ENCODE results near the gene CHRDL2.

The CHRDL2 gene

DNA sequence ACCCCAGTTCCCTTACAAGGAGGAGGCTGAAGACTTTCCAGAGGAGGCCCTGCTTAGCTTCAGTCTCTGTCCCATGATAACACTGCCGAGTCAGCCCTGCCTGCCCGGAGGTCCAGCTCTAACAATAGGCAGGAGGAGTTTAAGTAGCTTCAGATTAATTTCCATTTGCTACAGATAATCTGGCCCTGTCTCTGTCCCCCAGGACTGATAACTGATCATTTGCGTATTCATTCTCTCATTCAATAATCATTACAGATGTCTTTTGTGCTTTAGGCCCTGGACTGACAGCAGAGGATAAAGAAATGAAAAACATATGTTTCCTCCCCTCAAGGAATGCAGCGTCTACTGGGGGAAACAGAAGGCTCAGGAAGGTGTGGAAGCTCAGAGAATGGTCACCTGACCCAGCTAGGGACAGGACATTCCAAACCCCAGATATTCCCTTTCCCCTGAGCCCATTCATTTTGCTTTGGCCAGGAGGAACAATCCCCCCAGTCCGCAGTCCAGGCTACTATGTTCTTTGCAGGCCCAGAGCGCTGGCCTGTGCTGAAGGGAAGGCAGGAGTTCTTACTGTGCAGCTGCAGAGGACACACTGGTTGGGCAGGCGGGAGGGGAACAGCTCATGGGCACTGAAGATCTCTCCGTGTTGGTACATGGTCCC, 20.8 kb downstream of the CHRDL2 start:
- peak in 1 of 2 experiments; percentile 8 for DNase-seq

DNA sequence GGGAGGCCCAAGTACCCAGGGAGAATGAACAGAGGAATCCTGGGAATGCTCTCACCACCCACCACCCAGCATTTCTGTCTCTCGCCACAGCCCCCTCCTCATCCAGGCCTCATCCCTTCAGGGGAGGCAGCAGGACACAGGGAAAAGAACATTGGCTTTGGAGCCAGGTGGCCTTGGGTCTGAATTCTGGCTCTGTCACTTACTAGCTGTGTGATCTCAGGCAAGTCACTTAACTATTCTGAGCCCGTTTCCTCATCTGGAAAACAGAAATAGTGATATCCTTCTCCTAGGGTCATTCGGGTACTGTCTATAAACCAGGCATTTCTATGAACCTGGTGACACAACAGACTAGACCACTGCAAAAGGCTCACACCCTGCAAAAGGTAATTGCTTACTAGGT, 22.1 kb downstream of the CHRDL2 start:
- no peak for DNase-seq

DNA sequence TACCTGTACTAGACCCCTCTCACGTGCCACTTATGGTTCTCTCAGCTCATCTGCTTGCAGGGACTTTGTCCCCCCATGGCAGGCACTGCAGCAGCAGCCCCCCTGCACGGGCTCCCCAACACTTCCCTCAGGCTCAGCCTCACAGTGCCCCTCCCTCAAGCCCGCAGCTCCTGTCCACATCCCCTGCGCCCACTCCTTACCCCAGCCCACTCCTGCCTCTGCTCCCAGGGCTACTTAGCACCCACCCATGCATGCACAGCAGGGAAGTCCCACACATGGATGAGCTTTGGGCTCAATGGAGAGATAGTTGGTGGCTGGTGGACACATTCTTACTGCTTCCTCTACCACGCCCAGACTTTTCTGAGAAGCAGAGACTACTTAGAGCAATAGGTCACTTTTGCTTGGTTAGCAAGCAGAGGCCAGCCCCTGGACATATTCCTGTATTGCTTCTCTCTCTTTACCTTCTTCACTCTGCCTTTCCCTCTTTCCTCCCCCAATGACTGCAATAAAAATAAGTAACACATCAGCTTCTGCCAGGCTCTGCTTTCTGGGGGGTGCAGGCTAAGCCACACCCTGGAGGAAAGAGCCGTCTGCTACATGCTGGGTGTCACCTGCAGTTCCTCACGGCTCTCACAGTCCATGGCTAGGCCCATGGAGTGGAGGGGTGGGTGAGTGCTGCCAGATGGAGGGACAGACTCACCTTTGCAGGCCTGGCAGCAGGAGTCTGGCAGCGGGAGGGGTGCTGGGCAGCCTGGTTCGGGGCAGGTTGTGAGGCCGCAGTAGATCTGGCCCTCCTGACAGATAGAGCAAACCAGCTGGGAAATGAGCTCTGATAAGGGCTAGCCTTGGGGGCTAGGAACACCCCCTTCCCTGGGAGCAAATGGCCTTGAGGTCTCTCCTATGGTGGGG, 23.4 kb downstream of the CHRDL2 start:
- DNase-seq, result peak in 1 of 2 experiments; percentile 35

DNA sequence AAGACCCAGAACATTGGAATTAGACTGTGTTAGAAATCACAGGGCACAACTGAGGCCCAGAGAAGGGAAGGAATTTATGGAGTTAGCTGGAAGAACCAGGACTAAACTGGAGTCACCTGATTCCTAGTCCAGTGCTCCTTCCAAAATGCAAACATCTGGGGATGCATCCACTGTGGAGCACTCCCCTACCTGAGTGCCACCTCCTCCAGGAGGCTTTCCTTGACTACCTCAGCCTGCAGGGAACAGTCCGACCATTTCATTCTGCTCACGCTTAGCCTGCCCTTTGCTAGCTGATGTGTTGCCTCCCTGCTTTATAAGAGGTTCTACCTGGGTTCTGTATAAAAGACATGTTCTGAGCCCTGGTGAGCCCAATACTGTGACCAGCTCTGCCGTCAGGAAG, 24.0 kb downstream of the CHRDL2 start:
- no peak for DNase-seq

DNA sequence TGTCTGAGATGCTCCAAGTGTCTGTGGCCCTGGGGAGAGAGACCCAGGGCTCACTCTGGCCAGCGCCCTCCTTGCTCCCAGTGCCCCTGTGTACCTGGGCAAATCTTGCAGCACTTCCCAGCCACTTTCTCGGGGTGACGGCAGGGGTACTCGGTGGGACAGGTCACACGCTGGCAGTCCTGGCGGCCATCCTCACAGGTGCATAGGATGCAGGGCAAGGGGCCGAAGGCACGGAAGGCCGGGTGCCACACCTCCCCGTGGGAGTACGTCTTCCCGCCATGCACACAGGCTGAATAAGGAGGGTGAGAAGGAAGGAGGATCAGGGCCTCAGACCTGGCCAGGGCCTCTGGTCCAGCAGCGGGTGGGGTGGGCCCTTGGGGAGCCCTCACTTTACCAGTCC, 28.0 kb downstream of the CHRDL2 start:
- DNase-seq, result no peak

DNA sequence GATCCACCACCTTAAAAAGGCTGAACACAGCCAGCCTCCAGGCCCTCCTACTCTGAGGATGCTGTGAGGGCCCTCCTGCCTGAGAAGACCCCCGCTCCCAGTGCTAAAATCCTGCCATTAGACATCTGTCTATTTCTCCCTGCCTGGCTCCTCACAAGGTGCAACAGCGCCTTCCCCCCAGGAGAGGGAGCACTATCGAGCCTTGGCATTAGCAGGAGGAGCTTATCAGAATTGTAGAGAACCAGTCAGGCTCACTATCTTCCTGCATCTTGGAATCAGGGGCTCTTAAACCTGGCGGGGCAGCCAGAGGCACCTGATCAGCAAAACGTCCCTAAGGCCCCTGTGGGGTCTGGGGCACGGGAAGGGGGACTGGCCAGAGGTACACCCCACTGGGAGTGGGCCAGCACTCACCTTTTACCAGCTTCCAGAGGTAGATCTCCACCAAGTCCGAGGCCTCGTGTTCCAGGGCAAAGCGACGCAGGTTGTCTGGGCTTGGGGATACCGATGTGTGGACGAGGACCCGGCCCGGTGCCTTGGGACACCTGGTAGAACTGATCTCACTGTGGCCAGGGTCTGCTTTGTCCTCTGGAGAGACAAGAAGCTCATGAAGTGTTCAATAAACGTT, 28.7 kb downstream of the CHRDL2 start:
- DNase-seq, result peak; percentile 53 to 61

DNA sequence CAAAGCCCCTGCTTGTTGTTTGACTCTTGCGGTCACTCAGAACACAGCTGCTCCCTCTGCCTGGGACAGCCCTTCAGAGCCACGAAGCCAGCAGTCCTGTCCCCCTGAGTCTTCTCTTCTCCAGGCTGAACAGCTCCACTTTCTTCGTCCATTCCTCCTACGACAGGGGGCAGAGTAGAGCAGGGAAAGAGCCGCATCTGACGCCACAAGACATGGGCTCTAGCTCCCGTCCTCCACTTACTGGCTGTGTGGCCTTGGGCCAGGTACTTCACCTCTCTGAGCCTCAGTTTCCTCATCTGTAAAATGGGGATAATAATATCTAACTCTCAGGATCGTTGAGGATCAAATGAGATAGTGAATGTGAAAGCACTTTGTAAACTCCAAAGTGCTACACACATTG, 29.9 kb downstream of the CHRDL2 start:
- no peak for DNase-seq

DNA sequence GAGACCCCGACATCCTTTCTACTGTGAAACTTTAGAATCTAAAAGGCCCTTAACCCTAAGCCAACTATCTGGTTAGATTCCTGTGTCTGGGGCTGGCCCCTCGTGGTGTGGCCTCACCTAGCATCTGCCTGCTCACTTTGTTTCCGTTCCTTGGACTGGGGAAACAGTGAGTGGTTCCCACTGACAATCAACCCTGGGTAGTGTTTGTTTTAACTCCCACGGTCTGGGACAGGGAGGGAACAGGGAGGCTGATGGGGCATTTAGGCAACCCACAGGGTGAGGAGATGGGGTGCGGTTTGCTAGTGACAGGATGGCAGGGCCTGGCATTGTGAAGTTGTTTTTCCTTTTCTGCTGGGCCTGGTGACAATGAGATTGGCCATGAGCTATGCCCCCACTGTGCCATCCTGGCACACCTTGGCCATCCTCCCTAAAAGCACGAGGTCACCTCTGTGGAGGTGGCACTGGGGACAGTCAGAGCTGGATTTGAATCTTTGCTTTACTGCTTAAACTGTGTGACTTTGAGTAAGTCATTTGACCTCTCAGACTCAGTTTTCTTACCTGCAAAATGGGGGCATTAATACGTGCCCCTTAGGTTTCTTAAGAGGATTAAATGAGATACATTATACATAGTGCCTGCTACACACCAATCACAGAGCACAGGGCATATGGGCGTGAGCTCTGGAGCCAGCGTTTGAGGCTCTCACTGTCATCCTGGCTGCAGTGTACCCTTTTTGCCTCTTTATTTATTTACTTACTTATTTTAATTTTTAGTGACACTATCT, 31.4 kb downstream of the CHRDL2 start:
- DNase-seq, result no peak

DNA sequence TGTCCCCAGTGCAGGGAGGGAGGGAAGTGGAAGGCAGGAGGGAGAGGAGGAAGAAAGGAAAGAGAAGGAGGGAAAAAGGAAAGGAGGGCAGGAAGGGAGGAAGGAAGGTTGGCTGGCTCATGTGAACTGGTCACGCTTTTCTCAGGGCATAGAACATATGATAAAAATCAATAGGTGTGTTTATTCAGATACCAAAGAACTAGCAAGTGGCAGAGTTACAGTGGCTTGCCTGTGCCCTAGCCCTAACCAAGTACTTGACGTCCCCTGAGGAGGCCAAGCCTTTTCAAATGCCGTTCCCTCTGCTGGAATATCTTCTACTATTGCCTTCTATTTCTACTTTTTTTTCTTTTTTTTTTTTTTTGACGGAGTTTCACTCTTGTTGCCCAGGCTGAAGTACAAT, 33.5 kb downstream of the CHRDL2 start:
- no peak for DNase-seq

DNA sequence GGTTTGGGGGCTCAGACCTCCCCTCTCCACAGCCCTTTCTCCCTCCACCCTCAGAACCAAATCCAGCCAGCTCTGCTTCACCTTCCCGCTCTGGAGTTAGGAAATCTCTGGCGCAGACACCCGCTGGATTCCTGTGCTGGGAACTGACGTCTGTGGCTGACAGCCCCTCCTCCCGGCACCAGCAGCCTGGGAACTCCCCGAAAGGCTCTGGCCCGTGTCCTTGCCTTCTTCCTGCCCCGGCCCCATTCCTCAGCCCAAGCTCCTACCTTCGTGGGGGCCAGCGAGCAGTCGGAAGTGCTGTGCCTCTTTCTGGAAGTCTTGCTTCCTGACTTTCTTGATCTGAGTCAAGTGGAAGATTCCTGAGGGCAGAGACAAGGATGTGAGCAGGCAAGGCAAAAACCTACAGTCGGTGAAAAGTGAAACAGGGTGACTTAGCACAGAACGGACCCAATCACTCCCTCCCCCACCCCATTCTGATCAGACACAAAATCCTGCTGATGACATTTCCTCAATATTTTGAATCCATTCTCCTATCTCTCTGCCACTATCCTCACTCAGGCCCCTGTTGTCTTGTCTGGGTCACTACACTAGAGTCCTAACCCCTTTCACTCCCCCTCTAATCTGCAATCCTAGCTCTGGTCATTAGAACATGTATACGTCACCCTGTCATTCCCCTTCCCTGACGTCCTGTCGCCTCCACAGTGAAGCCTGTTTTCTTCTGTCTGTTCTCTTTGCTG, 34.1 kb downstream of the CHRDL2 start:
- DNase-seq, result no peak

DNA sequence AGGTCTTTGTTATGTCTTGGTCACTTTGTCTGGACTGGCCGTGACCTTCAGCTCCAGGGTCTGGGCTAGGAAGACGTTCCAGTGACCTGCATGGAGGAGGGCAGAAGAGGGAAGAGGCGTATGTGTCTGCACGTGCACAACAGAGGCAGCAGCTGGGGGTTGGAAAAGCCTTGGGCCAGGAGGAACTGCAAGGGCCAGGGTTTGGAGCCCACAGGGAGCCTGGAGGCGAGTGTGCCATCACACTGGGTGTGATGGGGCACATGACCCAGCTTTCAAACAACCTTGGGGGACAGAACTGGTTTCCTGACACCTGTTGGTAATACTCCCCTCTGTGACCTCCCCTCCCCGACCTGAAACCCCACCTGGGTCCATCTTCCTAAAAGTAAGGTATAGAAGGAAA, 34.7 kb downstream of the CHRDL2 start:
- no peak for DNase-seq

DNA sequence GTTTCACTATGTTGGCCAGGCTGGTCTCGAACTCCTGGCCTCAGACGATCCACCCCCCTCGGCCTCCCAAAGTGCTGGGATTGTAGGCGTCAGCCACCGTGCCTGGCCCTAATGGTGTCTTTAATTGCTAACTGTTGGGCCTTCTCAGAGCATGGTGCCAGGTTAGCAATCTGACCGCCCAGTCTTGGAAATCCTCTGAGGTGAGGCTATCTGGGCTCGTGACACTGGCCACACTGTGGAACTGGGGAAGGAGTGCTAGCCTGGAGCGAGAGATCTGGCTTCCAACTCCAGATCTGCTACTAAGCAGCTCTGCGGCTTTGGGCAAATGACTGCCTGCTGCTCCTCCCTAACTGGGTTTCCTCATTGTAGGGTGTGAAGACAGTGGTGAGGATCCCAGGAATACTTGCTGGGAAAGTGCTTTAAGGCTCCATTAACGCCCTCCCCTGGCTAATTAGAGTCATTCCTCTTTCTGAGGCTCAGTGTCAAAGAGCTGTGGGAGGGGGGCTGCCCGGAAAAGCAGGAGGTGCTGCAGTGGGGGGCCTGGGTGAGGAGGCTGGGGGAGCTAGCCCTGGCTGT, 35.4 kb downstream of the CHRDL2 start:
- no peak for DNase-seq

DNA sequence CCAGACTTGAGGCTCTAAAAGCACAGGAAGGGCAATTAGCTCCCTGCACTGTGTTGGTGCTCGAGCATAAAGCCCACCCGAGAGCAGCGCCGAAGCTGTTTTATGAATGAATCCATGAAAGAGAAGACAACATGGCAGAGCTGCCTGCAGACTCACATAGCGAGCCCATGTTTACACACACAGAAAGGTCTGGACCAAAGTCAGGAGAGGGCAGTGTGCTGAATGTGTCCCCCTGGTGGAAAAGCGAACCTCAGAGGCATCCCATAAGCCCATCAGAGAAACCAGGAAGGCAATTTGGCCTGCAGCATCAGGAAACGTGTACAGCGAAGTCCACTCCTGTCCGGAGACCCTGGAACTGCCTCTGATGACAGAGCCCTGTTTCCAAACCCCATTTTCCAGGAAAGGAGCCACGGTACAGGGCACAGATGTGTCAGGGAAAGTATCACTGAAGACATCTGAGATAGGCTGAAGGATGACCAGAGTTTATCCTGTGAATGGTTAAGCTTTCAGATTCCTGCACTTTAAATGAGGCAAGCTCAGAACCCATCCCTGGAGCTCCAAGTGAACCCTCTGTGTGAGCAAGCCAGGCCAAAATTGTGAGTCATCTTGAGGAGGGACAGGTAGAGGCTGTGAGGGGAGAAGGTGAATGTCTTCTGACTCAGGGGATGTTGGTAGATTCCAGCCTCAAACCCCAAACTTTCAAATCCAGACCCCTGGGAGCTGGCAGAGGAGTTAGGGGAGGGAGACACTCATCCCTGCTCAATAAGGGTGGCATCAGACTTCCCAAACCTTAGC, 36.9 kb downstream of the CHRDL2 start:
- no peak for DNase-seq

DNA sequence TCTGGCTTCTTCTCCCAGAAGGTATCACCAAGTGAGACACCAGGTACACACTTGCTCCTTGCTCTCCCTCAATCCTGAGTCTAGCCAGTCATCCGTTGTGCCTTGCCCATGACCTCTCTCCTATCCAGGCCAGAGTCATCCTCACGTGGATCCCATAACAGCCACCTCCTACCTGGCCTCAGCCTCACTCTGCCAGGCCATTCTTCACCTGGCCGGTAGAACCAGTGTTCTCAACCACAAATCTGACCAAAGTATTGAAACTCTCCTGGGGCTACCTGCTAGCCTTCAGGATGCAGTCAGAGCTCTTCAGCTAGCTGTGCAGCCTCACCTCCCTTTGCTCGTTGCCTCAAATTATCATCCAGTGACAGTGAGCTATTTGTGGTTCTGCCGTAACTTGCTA, 37.7 kb downstream of the CHRDL2 start:
- no peak for DNase-seq

DNA sequence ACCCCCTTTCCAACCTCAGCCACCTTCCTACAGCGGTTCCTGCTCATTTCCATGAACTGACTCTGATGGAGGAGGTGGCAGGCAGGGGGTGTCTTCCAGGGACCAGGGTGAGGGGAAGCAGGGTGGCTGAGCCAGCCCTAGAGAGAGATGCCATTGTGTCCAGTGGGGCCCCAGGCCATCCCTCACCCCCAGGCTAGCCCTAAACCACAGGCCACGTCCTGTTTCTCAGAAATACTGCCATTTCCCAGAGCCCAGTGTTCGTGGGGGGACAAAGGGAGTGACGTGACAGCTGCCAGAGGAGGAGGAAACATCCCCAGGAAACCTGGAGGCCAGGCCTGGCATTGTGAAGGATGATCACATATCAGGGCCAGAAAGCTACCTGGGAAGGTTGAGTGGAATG, 39.5 kb downstream of the CHRDL2 start:
- no peak for DNase-seq

DNA sequence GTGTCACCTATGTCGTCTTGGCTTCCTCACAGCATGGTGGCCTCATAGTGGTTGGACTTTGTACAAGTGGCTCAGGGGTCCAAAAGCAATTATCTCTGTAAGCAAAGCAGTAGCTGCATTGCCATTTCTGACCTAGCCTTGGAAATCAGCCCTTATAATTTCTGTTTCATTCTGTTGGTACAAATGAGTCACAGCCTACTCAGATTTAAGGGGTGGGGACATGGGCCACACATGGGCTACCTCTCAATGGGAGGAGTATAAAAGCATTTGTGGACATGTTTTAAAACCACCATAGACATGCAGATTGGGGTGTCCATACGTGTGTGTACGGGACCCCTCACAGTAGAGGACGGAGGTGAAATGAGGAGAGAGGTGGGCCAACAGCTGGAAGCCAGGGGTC, 41.6 kb downstream of the CHRDL2 start:
- DNase-seq, result no peak

DNA sequence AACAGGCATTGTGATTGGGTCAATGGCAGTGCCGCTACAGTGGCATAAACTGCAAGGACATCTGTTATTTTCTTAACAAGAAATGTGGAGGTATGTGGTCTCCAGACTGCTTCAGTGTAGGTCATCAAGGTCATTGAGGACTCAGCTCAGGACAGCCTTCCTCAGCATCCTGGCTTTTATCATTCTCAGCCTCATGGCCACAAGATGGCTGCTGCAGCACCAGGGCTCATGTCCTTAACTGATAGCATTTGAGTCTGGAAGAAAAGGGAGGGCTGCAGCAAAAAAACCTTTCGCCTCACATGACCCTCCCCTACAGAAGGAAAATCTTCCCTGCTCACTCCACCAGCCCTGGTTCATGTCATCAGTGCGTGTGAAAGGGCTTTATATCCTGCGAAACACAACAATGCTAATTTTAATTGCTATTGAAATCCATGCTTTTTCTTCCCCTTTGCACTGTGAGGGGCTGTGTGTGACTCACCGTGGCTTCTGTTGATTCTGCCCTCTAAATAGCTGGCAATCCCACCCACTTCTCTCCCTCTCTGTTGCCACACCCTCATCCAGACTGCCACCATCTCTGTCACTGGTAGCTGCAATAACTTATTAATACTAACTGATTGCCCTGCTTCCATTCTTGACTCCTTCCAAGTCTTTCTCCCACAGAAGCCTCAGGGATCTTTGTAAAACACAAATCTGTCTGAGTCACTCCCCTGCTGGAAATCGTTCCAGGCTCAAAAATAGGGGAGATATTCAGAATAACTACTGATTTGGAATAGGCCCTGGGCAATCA, 43.8 kb downstream of the CHRDL2 start:
- DNase-seq, result no peak

DNA sequence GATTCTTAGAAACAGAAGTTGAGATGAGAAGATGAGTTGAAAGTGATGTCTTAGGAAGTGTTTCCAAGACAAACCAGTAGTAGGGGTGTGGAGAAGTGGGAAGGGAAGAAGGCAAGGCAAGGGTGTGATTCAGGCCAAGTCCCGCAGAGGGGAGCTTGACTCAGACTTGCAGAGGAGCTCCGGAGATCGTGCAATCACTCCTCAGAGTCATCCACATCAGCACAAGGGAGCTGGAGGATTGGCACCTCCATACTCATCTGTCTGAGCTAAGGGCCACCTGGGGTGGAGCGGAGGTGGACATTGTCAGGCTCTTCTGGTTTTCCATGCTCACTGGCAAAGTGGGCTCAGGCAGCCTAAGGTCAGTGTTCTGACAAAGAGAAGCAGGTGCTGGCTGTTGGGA, 44.4 kb downstream of the CHRDL2 start:
- no peak for DNase-seq

DNA sequence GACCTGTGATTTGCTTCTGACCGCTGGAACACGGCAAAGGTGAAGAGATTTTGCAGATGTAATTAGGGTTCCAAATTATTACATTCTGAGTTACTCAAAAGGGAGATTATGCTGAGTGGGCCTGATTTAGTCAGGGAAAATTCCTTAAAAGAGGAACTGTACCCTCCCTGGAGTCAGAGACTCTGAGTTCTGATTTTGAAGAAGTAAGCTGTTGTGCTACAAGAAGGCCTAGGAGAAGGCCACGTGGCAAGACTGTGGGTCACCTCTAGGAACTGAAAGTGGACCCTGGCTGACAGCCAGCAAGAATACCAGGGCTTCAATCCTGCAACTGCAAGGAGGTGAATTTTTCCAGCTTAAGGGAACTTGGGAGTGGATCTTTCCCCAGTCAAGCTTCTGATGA, 45.3 kb downstream of the CHRDL2 start:
- no peak for DNase-seq

DNA sequence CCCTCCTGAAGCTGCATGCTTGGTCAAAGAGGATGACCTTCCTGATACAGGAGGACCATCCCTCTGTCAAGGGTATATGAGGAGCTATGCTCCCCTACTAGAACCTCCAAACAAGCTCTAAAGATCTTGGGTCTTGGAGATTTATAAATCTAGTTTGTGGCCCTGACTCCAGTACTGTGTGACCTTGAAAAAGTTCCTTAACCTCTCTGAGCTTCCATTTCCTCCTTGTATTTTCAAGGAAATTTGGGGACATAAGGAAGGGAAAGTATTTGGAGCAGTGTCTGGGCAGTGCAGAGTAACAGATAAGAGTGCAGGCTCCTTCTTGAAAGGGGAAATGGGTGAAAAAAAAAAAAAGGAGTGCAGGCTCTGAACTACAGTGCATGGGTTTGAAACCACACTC, 45.9 kb downstream of the CHRDL2 start:
- no peak for DNase-seq
